GM12873 (cell line): Measurements from ENCODE around the gene BORCS6.

Source experiments
- TF ChIP-seq, protein P1 (sequence below): IDR thresholded peaks from 2 replicates; pipeline ENCODE4 v1.5.1; 2012; ENCODE audit warnings: low read depth, mild to moderate bottlenecking, moderate library complexity, low read length, control low read depth; ENCODE audit not compliant: insufficient read depth; ENCODE audit errors: missing control alignments

Gene BORCS6

DNA sequence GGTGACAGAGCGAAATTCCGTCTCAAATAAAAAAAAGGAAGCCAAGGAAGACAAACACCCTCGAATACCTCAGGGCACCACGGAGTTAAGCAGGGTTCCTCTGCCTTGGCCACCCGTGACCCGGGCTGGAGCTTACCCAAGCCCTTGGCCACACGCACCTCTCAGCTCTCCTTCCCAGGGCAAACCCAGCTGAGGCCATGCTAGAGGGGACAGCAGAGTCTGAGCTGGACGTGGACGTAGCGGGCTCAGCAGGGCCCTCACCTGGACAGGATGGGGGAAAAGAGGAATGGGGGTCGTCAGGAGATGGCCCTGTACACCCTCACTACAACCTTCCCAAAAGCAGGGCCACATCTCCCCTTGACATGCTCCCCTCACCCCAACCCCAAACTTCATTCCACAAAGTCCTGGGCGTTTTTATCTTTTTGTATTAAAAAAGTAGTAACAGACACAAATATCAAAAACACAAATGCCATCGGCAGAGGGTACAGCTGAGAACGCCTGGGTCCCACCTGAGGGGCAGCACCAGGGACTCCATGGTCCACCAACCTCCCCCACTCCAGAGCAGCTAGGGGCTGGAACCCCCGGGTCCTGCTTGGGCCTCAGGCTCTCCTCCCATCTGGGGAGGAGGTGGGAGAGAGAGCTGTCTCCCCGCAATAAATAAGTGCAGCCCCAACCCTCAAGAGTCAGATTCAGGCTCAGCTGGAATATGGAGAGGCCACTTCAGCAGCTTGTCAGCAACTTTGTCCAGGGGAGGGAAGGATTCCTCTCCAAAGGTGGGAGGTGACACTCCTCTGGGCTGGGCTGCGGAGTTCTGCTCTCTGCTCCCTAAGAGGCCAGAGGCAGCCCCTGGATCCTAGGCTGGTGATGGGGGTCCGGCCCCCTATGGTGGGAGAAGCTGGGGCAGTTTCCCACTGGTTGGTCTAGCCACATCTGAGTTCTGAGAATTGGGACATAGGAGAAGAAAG is 49.6 kb downstream of the BORCS6 start:
- TF ChIP-seq, protein P1, sequence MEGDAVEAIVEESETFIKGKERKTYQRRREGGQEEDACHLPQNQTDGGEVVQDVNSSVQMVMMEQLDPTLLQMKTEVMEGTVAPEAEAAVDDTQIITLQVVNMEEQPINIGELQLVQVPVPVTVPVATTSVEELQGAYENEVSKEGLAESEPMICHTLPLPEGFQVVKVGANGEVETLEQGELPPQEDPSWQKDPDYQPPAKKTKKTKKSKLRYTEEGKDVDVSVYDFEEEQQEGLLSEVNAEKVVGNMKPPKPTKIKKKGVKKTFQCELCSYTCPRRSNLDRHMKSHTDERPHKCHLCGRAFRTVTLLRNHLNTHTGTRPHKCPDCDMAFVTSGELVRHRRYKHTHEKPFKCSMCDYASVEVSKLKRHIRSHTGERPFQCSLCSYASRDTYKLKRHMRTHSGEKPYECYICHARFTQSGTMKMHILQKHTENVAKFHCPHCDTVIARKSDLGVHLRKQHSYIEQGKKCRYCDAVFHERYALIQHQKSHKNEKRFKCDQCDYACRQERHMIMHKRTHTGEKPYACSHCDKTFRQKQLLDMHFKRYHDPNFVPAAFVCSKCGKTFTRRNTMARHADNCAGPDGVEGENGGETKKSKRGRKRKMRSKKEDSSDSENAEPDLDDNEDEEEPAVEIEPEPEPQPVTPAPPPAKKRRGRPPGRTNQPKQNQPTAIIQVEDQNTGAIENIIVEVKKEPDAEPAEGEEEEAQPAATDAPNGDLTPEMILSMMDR, result no peak

DNA sequence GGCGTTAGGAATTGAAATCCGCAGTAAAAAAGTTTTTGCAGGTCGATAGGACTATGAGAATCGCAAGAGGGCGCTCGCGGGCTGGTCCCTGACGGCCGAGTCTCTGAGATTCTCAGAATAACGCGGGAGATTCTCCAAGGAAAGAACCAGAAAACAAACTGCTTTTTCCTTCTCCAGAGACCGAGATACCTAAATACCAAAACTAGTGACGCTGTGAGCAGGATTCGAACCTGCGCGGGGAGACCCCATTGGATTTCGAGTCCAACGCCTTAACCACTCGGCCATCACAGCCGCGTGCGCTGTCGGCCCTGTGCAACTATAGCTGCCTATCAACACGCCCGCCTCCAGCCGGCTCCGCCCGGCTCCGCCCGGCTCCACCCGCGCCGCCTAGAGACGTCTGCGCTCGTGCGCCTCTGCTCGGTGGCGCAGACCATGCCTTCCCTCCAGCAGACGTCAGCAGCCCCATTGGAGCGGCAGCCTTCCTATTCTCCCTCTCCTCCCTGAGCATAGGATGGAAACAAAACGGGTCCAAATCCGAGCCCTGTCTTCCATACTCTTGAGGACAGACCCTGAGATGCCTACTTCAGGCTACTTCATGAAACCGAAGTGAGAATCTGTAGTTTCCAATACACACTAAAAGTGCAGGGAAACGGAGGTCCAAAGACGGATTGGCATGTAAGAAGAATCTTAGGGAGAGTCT is 51.2 kb downstream of the BORCS6 start:
- TF ChIP-seq, protein P1, result peak; percentile 84

DNA sequence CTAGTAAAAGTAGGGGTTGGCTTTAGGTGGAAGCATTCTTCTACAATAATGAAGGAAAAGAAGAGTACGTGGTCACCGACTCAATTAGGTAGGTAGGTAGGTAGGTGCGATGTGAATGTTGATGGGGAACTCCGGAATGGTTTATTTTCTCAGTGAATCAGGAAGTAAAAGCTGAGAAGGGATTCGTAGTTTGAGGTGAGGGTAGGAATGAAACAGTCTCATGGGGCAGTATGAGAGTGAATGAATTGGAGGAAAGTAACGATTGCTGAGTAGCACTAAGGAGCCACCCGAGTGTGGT is 51.7 kb downstream of the BORCS6 start:
- TF ChIP-seq, protein P1, result no peak
